MG63 (cell line): ENCODE measurements around the gene CHN1. TPM values are rescaled to one million over a fixed set of nuclear protein-coding genes. Genes with fewer than 3 reads are reported as not detected.

ENCODE experiments used
- DNase-seq: peaks from one replicate; pipeline ENCODE4 v3.0.0-alpha.2; 2020
- H3K27me3 ChIP-seq: fragments of 250-450 bp; sonication (Bioruptor Pico); 2 replicates; pipeline ENCODE4 v1.5.1; 2020; ENCODE audit warnings: mild to moderate bottlenecking, moderate library complexity
- H3K36me3 ChIP-seq: fragments of 250-450 bp; sonication (Bioruptor Pico); 2 replicates; pipeline ENCODE4 v1.5.1; 2020; ENCODE audit warnings: mild to moderate bottlenecking, moderate library complexity
- H3K4me3 ChIP-seq: fragments of 250-450 bp; sonication (Bioruptor Pico); 2 replicates; pipeline ENCODE4 v1.5.1; 2020; ENCODE audit warnings: mild to moderate bottlenecking, moderate library complexity
- H3K9me3 ChIP-seq: fragments of 250-450 bp; sonication (Bioruptor Pico); 2 replicates; pipeline ENCODE4 v1.5.1; 2020; ENCODE audit warnings: mild to moderate bottlenecking, moderate library complexity
- total RNA-seq: library from RNA; depleted of rRNA; stranded (reverse); fragments of >200 nt; shearing (Covaris generic); gene quantifications from 2 replicates; pipeline ENCODE4 v1.2.3, GENCODE V29; 2014; ENCODE audit warnings: low replicate concordance

CHN1 gene
- total RNA-seq, 1 experiment from 2014 or later: 6.4 TPM

DNA sequence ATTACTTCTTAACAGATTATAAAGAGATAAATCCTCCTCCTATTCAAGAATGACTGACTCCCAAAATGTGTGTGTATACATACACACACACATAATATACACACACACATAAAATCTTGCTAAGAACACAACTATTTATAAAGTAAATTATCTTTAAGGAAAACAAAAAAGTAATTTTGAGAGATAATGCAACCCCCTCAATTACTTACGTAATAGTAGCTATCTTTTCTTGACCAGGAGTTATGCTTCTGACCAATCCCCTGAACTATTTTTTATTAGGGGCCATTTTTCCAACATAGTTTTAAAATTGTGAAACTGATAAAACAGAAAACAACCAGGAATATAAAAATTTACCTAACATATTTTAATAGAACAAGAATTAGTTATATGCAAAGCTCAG lies 127.9 kb downstream of the CHN1 start:
- DNase-seq: no peak
- Histone ChIP-seq H3K36me3 (no peaks in the 10 kb centered on the region), H3K4me3 (no peak overlapping the region), H3K27me3 (no peaks in the 10 kb centered on the region), H3K9me3 (no peaks in the 10 kb centered on the region)

- DNase-seq: no peak
- no peaks in the 10 kb centered on the region; the same call in 1 of the 2 replicates for H3K9me3 ChIP-seq
- H3K4me3 ChIP-seq: no peak overlapping the region
- H3K27me3 ChIP-seq: no peaks in the 10 kb centered on the region
- no peaks in the 10 kb centered on the region for H3K36me3 ChIP-seq
Measured at GRCh38 chr2:174874085-174874484, 131.1 kb downstream of the CHN1 start.

DNA sequence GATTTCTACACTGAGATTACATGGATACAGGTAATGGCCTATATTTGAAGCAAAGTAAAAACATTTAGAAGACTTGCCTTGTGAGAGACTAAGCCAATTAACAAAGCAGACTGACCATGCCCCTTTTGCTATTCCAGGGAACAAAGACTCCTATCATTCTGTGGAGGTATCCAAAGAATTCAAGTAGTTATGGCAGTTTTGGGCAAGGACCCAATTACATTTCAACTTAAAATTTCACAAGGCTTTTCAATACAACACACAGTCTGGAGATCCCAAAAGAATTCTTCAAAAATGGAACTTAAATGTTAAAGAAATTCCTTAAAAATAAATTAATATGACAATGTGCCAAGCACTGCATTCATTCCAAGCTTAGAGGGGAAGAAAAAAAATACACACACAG lies 131.7 kb downstream of the CHN1 start:
- no peak overlapping the region for H3K4me3 ChIP-seq
- DNase-seq: no peak
- no peaks in the 10 kb centered on the region for H3K27me3 ChIP-seq
- H3K9me3 ChIP-seq: no peaks in the 10 kb centered on the region; the same call in 1 of the 2 replicates
- H3K36me3 ChIP-seq: no peaks in the 10 kb centered on the region

DNA sequence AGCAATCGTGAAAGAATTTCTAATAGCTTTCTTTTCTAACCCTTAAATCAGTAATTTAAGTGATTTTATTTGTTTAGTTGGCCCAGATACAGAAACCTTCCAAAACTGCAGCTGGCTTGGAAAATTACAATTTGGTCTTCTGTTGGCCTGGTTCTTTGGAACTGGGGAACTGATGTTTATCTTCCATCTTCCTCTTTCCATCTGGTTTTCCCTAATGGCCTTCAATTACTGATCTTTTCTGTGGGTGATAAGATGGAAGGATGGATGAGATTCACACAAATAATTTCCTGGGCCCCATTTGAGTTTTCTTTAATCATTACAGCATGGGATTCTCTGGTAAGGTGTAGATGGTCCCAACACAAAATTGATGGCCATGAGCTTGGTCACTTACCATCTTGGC lies 134.4 kb downstream of the CHN1 start:
- Histone ChIP-seq H3K4me3 (no peak overlapping the region), H3K9me3 (no peaks in the 10 kb centered on the region; the same call in 1 of the 2 replicates), H3K27me3 (no peaks in the 10 kb centered on the region), H3K36me3 (no peaks in the 10 kb centered on the region)
- DNase-seq: no peak

GRCh38 chr2:174868878-174869277 lies 136.3 kb downstream of the CHN1 start:
- no peak for DNase-seq
- Histone ChIP-seq H3K4me3 (no peak overlapping the region), H3K36me3 (no peaks in the 10 kb centered on the region), H3K9me3 (no peaks in the 10 kb centered on the region; the same call in 1 of the 2 replicates), H3K27me3 (no peaks in the 10 kb centered on the region)

- no peaks in the 10 kb centered on the region for H3K27me3 ChIP-seq
- H3K36me3 ChIP-seq: no peaks in the 10 kb centered on the region
- DNase-seq: no peak
- H3K9me3 ChIP-seq: no peaks in the 10 kb centered on the region; the same call in 1 of the 2 replicates
- H3K4me3 ChIP-seq: no peak overlapping the region
Measured at GRCh38 chr2:174866421-174866820, 138.8 kb downstream of the CHN1 start.

DNA sequence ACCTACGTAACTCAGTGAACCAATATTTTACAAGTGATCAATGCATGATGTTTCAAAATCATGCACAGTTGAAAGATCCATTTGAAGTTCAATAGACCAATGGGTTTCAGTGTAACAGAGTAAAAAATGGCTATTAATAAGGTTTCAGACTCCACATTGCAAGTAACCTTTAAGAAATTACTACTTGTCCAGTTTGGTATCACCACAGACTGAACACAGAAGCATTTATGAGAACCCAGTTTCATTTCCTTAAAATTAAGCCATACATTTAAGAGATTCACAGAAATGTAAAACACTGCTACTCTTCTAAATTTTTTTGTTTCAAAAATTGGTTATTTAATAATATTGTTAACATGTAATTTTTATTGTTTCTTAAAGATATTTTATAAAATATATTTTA lies 142.0 kb downstream of the CHN1 start:
- no peak for DNase-seq
- no peak overlapping the region for H3K4me3 ChIP-seq
- H3K27me3 ChIP-seq: no peaks in the 10 kb centered on the region
- no peaks in the 10 kb centered on the region for H3K36me3 ChIP-seq
- no peaks in the 10 kb centered on the region for H3K9me3 ChIP-seq

GRCh38 chr2:174859563-174860169 lies 145.5 kb downstream of the CHN1 start:
- Histone ChIP-seq H3K27me3 (no peaks in the 10 kb centered on the region), H3K4me3 (no peak overlapping the region), H3K9me3 (no peaks in the 10 kb centered on the region), H3K36me3 (no peaks in the 10 kb centered on the region)
- DNase-seq: no peak

DNA sequence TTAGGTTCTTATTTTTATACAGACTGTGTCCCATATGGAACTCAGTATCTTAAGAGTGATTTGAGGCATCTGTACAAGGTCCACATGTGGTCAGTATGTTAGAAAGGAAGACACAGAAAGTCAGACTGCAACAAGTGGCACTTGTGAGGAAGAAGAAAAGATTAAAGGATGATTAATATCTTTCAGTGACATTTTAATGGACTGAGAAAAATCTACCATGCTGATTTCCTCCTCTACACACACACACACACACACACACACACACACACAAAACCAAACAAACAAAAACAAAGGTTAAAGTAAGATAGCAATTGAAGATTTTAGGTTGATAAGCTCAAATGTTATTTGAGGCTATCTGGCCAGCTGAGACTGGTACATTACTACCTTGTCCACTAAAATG lies 146.4 kb downstream of the CHN1 start:
- DNase-seq: no peak

GRCh38 chr2:174856447-174856846 lies 148.7 kb downstream of the CHN1 start:
- H3K27me3 ChIP-seq: no peaks in the 10 kb centered on the region; the same call in 1 of the 2 replicates
- DNase-seq: no peak

More for the DNA sequence above, 146.4 kb downstream of the CHN1 start:
- H3K36me3 ChIP-seq: no peaks in the 10 kb centered on the region
- no peaks in the 10 kb centered on the region; the same call in 1 of the 2 replicates for H3K27me3 ChIP-seq
- no peak overlapping the region for H3K4me3 ChIP-seq
- H3K9me3 ChIP-seq: no peaks in the 10 kb centered on the region

GRCh38 chr2:174846941-174847938 lies 157.9 kb downstream of the CHN1 start:
- Histone ChIP-seq H3K36me3 (no peaks in the 10 kb centered on the region), H3K9me3 (no peaks in the 10 kb centered on the region), H3K27me3 (no peaks in the 10 kb centered on the region), H3K4me3 (no peak overlapping the region)
- no peak for DNase-seq

More at GRCh38 chr2:174856447-174856846, 148.7 kb downstream of the CHN1 start:
- Histone ChIP-seq H3K36me3 (no peaks in the 10 kb centered on the region), H3K9me3 (no peaks in the 10 kb centered on the region), H3K4me3 (no peak overlapping the region)

DNA sequence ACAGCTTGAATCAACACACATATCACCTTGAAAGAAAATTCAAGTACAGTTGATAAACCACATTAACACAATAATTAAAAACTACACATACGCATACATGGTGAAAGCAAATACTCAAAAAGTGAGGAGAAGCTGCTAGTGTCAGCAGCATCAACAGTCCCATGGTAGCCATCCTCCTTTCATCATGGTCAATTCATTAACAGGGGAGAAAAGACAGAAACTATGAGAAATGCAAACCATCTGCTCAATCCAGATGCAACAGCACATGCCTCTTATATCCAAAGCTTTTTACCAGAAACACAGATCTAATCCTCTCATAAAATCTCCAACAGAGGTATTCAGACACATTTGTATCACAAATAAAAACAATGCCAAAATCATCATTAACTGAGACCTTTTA lies 159.0 kb downstream of the CHN1 start:
- no peak for DNase-seq
- H3K36me3 ChIP-seq: no peaks in the 10 kb centered on the region
- H3K4me3 ChIP-seq: no peak overlapping the region
- no peaks in the 10 kb centered on the region for H3K9me3 ChIP-seq
- no peaks in the 10 kb centered on the region for H3K27me3 ChIP-seq

DNA sequence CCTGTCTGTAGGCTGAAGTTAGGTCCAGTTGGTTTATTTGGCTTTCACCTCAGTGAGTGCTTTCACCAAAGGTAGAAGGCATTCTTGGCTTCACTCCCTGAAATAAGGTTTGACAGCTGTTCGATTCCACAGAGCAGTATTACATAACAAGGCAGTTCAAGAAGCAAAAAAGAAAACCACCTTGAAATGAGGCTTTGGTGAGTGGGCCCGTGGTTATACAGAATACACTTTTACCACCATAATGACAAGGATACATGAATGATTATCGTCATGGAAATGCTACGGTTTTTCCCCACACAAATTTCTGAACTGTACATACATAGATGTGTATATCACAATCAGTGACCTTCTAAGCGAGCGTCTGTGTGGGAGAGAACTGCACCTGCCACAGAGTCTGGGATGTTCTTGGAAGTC lies 160.9 kb downstream of the CHN1 start:
- no peaks in the 10 kb centered on the region for H3K27me3 ChIP-seq
- H3K4me3 ChIP-seq: no peak overlapping the region
- no peak for DNase-seq
- no peaks in the 10 kb centered on the region for H3K9me3 ChIP-seq
- no peaks in the 10 kb centered on the region for H3K36me3 ChIP-seq

- H3K4me3 ChIP-seq: no peak overlapping the region
- no peaks in the 10 kb centered on the region for H3K36me3 ChIP-seq
- no peak for DNase-seq
- no peaks in the 10 kb centered on the region for H3K9me3 ChIP-seq
- no peaks in the 10 kb centered on the region for H3K27me3 ChIP-seq
Measured at GRCh38 chr2:174842496-174842895, 162.7 kb downstream of the CHN1 start.

DNA sequence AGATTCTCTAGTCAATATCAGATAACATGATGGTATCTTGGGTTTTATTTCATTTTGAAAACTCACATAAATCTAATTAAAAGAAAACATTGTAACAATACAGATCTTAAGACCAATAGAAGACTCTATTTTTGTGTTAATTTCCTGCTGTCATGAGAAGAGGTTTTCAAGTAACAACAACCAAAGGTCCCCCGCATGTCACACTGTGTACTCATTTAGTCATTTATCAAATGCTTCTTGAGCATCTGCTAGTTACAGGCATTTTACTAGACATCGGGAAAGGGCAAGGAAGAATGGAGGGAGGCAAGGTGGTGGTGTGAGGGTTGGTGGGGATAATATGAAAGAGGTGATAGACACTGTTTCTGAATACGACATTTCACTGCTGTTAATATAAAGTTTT lies 163.2 kb downstream of the CHN1 start:
- Histone ChIP-seq H3K9me3 (no peaks in the 10 kb centered on the region), H3K4me3 (no peak overlapping the region), H3K36me3 (no peaks in the 10 kb centered on the region), H3K27me3 (no peaks in the 10 kb centered on the region)
- DNase-seq: no peak

GRCh38 chr2:174841350-174841749 lies 163.8 kb downstream of the CHN1 start:
- Histone ChIP-seq H3K4me3 (no peak overlapping the region), H3K27me3 (no peaks in the 10 kb centered on the region), H3K9me3 (no peaks in the 10 kb centered on the region), H3K36me3 (no peaks in the 10 kb centered on the region)
- no peak for DNase-seq

DNA sequence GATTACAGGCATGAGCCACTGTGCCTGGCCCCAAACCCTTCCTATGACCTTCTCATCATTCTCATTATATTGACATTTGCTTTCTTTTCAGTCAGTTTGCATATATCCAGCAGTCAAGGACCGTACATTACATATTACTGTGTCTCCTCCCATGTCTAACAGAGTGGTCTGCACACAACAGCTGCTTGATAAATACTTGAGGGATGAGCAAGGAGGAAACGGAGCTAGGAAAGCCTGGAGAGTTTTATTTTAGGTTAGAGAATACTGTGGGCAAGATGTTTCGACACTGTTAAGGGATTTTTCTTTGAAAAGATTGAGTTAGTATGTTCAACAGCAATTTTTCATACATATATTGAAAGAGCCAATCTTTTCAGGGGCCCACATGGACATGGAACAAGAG lies 164.7 kb downstream of the CHN1 start:
- Histone ChIP-seq H3K4me3 (no peak overlapping the region), H3K9me3 (no peaks in the 10 kb centered on the region), H3K36me3 (no peaks in the 10 kb centered on the region), H3K27me3 (no peaks in the 10 kb centered on the region)
- DNase-seq: no peak
